Glutamatergic neuron (in vitro differentiated cells): ENCODE results near the gene NHLRC3. TPM values are rescaled to one million over a fixed set of nuclear protein-coding genes. Genes with fewer than 3 reads are reported as not detected.

Source experiments
- DNase-seq: peaks from one replicate; pipeline ENCODE4 v3.0.0; 2022
- H3K27ac Mint-ChIP-seq: one replicate; pipeline ENCODE4 v1.8.0; 2020; ENCODE audit warnings: mild to moderate bottlenecking, mixed read lengths, inconsistent platforms; ENCODE audit not compliant: unreplicated experiment
- H3K27me3 Mint-ChIP-seq: one replicate; pipeline ENCODE4 v1.8.0; 2020; ENCODE audit warnings: mild to moderate bottlenecking, moderate library complexity, mixed read lengths, inconsistent platforms; ENCODE audit not compliant: unreplicated experiment
- H3K36me3 Mint-ChIP-seq: one replicate; pipeline ENCODE4 v1.8.0; 2020; ENCODE audit warnings: mild to moderate bottlenecking, mixed read lengths, inconsistent platforms; ENCODE audit not compliant: unreplicated experiment
- H3K4me1 Mint-ChIP-seq: one replicate; pipeline ENCODE4 v1.8.0; 2020; ENCODE audit warnings: mild to moderate bottlenecking, low read depth, mixed read lengths, inconsistent platforms; ENCODE audit not compliant: unreplicated experiment
- H3K4me3 Mint-ChIP-seq: one replicate; pipeline ENCODE4 v1.8.0; 2020; ENCODE audit warnings: mild to moderate bottlenecking, mixed read lengths, inconsistent platforms; ENCODE audit not compliant: unreplicated experiment
- H3K9me3 Mint-ChIP-seq: one replicate; pipeline ENCODE4 v1.8.0; 2020; ENCODE audit warnings: mild to moderate bottlenecking, moderate library complexity, mixed read lengths, inconsistent platforms; ENCODE audit not compliant: unreplicated experiment
- CTCF ChIP-seq: fragments of 200-600 bp; sonication (generic); IDR thresholded peaks from one replicate; pipeline ENCODE4 v1.5.0; 2021; ENCODE audit not compliant: partially characterized antibody, unreplicated experiment
- total RNA-seq: library from RNA; stranded (reverse); fragmentation: NEBNext Ultra II Directional; extraction: Animal tissue kit (Norgen Biotek cat#: 25700); gene quantifications from one replicate; pipeline ENCODE4 v1.2.1, GENCODE V29; 2021; ENCODE audit not compliant: unreplicated experiment

Gene NHLRC3
- total RNA-seq, 1 donor from 2014 or later: 16.2 TPM

GRCh38 chr13:39095500-39095899 is 57.2 kb downstream of the NHLRC3 start:
- H3K27me3 Mint-ChIP-seq: no peaks in the 10 kb centered on the region

GRCh38 chr13:39099231-39099630 is 61.0 kb downstream of the NHLRC3 start:
- no peaks in the 10 kb centered on the region for H3K36me3 Mint-ChIP-seq
- peaks cover 21% of the 10 kb centered on the region for H3K4me1 Mint-ChIP-seq
- H3K27ac Mint-ChIP-seq: no peak overlapping the region
- H3K27me3 Mint-ChIP-seq: peaks cover 9% of the 10 kb centered on the region
- no peak for DNase-seq
- H3K4me3 Mint-ChIP-seq: no peak overlapping the region
- peaks cover 10% of the 10 kb centered on the region for H3K9me3 Mint-ChIP-seq
- TF ChIP-seq CTCF: no peak

More at GRCh38 chr13:39095500-39095899, 57.2 kb downstream of the NHLRC3 start:
- Mint-ChIP-seq H3K4me1 (peaks cover 7% of the 10 kb centered on the region), H3K9me3 (no peaks in the 10 kb centered on the region), H3K27ac (no peak overlapping the region), H3K4me3 (no peak overlapping the region), H3K36me3 (no peaks in the 10 kb centered on the region)
- DNase-seq: no peak
- no peak for TF ChIP-seq CTCF

Other genes starting within 250 kb of the NHLRC3 start
- not detected for gene STOML3, start 47.6 kb upstream of the NHLRC3 start, total RNA-seq
- gene PROSER1, start 367 bp upstream of the NHLRC3 start, total RNA-seq: 63.7 TPM